Iris pigment epithelial cell (primary cell): Measurements from ENCODE around the gene HINFP.

Experiments
- DNase-seq: peaks from one replicate; pipeline ENCODE4 v3.0.0-alpha.2; 2011; ENCODE audit warnings: low read depth

The HINFP gene, protein sequence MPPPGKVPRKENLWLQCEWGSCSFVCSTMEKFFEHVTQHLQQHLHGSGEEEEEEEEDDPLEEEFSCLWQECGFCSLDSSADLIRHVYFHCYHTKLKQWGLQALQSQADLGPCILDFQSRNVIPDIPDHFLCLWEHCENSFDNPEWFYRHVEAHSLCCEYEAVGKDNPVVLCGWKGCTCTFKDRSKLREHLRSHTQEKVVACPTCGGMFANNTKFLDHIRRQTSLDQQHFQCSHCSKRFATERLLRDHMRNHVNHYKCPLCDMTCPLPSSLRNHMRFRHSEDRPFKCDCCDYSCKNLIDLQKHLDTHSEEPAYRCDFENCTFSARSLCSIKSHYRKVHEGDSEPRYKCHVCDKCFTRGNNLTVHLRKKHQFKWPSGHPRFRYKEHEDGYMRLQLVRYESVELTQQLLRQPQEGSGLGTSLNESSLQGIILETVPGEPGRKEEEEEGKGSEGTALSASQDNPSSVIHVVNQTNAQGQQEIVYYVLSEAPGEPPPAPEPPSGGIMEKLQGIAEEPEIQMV

DNA sequence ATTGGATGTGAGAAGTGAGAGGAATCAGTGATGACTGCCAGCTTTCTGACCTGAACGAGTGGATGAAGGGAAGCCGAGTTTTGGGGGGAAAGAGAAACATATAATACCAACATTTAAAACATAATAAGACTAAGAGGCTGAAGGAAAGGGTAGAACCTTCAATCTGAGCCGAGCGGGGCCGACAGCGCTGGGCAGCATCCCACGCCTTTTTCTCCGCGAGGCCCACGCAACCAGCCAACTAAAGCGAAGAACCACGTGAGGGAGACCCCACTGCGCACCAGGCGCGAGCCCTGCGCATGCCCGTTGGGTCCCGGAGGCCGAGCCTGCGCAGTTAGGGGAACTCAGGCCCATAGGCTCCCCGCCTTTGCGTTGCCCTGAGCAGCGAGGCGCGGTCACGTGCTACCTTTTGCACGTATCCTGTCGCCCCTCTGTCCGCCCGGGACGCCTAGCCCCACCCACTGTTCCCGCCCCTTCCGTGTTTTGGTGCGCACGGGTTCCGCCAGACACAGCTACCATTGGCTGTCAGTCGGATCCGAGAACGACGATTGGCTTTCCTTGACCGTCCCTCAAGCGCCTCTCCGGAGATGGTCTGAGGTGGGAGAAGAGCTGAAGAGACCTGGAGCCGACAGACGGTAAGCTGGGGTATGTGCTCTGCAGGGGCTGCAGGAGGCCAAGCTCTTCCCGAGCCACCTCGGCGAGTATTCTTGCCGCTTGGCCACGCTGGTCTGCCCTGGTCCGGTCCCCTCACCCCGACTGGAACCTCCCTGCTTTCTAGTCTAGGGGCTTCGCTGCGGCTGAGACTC, at the start of gene HINFP:
TSS of gene HINFP (plus strand) at position 573 of the 803 bp plus-strand sequence. CDS start 5,365 bp downstream, outside the sequence.
- DNase-seq = peak; percentile 100

DNA sequence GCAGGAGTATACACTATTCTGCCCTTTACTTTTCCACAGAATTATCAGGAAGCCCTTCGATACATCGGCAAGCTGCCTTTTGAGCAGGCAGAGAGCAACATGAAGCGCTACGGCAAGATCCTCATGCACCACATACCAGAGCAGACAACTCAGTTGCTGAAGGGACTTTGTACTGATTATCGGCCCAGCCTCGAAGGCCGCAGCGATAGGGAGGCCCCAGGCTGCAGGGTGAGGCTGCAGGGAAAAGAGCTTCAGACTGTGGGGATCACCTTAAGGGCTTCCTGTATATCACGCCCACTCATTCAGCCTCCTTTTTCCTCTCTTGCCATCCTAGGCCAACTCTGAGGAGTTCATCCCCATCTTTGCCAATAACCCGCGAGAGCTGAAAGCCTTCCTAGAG, 43.5 kb upstream of the HINFP start:
- no peak for DNase-seq

DNA sequence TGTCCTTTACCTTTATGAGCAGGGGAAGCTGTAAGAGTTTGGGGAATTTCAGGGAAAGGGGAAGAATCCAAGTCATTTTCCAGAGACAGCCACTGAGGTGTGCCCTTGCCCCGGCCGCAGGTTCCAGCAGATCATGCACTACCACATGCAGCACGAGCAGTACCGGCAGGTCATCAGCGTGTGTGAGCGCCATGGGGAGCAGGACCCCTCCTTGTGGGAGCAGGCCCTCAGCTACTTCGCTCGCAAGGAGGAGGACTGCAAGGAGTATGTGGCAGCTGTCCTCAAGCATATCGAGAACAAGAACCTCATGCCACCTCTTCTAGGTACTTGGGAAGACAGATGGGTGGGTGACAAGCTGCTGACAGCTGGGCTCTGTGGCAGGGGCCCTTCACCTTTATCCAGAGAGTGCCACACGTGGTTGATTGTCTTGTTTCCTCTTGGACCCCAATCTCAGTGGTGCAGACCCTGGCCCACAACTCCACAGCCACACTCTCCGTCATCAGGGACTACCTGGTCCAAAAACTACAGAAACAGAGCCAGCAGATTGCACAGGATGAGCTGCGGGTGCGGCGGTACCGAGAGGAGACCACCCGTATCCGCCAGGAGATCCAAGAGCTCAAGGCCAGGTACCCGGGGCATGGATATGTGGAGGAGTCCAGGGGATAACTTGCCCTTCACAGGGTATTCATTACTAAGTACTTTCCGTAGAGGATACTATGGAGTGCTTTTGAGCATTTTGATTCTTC, 42.5 kb upstream of the HINFP start:
- no peak for DNase-seq

DNA sequence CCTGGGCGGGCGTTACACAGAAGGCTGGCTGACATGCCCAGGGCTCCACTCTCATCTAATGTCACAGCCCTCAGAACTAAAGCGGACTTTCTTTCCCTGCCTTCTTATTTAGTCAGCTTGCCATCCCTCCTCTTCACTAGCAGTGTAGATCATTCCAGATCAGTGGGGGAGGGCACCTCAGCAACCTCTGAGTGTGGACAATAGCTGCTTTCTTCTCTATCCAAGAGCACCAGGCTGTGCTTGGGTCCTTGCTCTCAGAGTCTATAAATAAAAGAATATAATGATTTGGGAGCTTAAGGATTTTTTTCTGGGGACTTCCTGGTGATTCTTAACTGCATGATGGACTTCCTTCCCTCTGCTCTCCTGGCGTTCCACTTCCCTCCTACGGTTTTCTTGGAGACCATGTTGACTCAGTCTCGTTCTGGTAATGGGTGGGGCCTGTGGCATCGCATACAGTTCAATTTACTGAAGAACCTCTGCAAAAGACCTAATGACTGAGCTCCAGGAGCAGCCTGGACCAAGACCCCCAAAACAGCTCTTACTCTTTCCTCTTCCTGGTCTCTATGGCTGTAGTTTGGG, 39.6 kb upstream of the HINFP start:
- no peak for DNase-seq

DNA sequence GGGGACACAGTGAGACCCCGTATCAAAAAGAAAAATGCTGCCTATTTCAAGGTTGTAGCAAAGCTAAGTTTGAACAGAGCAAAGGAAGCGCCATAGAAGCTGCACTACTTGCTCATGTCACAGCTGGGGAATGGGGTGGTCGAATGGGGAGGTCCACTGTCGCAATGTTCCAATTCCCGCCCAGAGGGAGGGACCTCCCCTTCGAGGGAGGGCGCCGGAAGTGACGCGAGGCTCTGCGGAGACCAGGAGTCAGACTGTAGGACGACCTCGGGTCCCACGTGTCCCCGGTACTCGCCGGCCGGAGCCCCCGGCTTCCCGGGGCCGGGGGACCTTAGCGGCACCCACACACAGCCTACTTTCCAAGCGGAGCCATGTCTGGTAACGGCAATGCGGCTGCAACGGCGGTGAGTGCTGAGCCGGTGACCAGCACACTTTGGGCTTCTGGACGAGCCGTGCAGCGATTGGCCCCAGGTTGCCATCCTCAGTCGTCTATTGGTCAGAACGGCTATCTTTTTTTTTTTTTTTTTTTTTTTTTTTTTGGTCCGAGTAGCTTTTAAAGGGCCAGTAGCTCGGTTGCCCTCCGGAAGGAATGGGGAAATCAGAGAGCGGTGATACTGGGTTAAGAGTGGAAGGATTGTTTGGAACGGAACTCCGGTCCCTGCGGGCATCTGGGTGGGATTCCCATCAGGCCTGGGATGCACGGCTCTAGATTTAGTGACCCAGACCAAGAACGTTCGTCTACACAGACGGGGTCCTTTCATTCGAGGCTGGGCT, 36.5 kb upstream of the HINFP start, which contains the start of gene HMBS:
TSS of gene HMBS (plus strand) at position 219 of the 774 bp plus-strand sequence. CDS start at position 372, 153 bp downstream.
- DNase-seq = peak; percentile 97

DNA sequence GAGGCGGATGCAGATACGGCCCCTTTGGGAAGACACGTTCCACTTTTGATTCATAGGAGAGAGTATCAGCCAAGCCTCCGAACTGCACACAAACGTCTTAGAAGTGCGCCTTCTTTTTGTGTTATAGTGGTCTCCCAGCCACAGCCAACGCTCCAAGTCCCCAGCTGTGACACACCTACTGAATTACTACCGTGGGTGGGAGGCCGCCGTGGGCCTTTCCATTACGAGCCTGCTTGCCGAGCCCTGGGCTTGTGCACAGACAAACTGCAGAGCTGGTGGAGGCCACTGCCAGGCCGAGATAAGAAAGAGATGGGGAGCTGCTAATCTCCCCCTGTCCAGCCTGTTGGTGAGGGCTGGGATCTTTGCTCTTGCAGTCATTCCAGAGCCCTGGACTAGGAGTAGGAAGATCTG, 35.9 kb upstream of the HINFP start:
- peak; percentile 34 for DNase-seq

DNA sequence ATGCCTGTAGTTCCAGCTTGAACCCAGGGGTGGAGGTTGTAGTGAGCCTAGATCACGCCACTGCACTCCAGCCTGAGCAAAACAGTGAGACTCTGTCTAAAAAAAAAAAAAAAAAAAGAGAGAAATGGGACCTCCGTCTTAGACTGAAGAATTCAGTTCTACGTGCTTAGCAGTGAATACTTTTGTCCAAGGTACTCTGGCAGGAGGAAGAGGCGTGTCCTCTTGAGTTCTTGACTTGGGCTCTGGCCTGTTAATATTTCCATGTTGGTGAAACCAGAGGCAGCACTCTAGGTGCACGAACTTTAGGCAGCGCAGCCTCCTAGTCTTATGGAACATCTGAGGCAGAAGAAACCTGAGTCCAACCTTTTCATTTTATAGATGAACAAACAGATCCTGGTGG, 34.3 kb upstream of the HINFP start:
- no peak for DNase-seq

DNA sequence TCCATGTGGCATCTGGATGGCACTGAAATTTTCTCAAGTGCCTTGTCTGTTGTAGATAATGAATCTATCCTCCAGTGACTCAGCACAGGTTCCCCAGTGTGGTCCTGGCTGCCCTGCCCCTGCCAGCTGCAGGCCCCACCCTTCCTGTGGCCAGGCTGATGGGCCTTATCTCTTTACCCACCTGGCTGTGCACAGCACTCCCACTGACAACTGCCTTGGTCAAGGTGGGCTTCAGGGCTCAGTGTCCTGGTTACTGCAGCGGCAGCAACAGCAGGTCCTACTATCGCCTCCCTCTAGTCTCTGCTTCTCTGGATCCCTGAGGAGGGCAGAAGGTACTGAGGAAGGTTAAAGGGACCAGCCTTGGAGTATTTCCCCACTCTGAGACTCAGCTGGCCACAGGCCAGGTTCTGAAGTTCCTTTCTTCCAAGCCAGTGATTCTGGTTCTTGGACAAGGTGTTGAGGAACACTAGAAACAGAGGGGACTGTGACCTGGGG, 33.6 kb upstream of the HINFP start:
- DNase-seq = no peak

DNA sequence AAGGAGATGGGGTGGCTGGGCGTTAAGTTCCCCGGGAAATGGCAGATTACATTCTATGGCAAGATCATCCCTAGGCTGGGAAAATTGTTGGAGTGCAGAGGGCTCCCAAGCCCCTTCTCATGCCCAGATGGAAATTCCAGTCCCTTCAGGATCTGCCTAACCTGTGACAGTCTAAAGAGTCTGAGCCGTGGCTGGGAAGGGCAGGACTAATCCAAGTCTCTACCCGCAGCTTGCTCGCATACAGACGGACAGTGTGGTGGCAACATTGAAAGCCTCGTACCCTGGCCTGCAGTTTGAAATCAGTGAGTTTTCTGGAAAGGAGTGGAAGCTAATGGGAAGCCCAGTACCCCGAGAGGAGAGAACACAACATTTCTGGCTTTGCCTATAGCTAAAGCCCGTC, 33.0 kb upstream of the HINFP start:
- DNase-seq = no peak

DNA sequence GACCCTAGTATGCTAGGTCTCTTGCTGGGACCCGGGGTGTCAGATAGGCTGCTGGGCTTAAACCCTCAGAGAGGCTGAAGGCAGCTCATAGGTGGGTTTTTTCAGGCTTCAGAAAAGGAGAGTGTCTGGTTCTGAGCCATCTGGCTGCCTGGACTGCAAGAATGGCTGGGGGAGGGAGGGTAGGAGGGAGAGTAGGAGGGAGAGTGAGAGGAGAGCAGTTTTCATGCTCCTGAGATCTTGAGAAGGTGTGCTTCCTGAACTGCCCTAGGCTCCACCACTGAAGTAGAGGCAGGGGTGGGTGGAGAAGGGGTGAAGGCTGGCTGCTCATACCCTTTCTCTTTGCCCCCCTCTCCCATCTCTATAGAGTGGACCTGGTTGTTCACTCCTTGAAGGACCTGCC, 32.1 kb upstream of the HINFP start:
- DNase-seq = no peak

DNA sequence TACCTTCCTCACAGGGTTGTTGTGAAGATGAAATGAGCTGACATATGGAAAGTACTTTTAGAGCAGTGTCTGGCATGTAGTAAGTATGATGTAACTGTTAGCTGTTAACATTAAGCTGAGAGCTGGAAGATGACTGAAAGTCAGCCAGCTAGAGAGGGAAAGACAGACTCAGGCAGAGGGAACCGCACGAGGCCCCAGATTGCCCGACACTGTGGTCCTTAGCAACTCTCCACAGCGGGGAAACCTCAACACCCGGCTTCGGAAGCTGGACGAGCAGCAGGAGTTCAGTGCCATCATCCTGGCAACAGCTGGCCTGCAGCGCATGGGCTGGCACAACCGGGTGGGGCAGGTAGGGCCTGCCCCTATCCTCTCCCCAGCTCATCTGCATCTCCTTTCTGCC, 30.2 kb upstream of the HINFP start:
- no peak for DNase-seq

DNA sequence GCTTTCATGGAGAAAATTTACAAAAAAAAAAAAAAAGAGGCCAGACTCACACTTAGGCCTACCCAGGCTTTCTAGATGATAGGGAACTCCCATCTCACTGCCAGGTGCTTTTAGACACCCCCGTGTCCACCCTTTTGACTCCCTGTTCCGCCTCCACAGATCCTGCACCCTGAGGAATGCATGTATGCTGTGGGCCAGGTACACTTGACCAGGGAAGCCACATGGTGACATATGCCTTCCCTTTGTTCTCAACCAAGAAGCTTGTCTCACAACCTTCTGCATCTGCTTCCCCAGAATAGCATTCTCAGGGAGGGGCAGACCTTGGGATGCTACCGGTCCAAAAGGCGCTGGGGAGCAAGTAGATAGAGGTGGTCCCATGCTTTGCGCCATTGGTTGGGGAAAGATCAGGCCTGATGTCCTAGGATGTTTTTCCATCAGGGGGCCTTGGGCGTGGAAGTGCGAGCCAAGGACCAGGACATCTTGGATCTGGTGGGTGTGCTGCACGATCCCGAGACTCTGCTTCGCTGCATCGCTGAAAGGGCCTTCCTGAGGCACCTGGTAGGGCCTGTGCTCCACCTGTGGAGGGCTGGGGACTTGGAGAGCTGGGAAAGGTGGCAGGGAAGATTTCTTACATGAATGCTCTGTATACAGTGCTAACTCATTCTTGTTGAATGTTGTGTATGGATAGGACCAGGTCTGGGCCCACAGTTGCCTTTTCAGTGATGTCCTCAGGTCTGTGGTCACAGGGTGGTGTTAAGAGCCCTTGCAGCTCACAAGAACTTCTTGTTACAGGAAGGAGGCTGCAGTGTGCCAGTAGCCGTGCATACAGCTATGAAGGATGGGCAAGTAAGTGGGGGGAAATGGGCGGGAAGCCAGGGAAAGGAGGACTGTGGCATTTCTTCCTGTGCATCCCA, 29.2 kb upstream of the HINFP start:
- DNase-seq = no peak

DNA sequence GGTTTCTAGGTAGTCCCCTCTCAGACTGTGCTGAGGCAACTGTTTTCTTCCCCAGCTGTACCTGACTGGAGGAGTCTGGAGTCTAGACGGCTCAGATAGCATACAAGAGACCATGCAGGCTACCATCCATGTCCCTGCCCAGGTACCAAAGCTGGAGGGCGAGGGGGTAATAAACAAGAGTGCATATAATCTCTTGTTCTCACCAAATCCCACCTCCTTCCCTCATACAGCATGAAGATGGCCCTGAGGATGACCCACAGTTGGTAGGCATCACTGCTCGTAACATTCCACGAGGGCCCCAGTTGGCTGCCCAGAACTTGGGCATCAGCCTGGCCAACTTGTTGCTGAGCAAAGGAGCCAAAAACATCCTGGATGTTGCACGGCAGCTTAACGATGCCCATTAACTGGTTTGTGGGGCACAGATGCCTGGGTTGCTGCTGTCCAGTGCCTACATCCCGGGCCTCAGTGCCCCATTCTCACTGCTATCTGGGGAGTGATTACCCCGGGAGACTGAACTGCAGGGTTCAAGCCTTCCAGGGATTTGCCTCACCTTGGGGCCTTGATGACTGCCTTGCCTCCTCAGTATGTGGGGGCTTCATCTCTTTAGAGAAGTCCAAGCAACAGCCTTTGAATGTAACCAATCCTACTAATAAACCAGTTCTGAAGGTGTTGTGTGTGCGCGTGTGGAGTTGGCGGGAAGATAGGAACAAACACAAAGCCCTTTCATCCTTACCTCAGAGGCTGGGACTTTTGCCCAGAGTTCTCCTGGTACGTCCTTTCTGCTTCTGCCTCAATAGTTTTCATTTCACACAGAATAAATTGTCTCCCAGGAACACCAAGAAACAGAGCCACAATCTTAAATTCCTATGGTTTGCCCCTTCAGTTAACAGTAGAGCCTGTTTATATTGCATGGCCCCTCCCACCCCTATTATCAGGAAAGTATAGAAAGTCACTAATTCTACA, 28.2 kb upstream of the HINFP start:
- peak; percentile 61 for DNase-seq

DNA sequence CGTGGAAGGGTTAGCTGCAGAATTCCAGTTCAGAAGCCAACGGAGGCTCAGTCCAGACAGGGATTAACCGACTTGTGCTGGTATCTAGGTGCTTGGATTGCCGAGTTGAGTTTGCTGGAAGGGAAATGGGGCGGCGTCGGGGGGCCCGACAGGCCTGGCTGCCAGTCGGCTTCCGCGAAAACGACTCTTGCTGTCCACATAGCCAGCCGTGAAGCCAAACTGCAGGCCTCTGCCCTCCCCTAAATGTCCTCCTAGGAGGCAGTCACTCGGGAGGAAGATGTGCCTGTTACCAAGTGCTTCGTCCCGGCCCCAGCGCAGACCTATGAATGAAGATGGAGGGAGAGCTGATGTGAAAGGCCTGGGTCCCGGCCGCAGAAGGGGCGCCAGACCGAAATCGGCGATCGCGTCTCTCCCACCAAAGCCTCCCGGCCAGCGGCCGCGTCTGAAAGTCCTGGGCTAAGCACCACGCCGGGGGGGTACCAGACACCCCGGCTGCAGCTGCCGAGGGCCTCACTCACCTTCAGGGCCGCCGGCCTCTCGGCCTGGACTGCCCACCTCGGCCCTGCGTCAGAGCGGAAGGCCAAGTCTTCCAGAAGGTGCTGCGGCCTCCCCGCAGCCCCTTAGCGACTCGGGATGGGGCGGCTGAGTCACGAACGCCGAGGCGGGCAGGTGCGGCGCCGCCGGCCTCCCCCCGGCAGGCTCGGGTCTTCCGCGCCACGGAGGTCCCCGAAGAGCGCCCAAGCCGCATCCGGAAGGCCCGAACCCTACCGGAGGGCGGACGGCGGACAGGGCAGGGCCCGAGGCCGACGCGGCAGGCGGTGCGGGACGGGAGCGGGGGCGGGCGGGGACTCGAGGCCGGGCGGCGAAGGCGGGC, 27.2 kb upstream of the HINFP start:
- DNase-seq = peak; percentile 42

DNA sequence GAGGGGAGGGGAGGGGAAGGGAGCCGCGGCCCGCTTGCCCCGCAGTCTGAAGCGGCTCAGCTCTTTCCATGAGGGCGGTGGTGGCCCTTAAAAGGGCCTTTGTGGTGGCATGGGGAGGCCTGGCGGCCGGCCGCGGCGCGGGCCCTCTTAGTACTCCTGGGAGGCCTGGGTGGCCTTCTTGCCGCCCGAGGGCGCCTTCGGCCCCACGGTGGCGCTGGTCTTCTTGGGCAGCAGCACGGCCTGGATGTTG, 26.6 kb upstream of the HINFP start:
- peak; percentile 89 for DNase-seq

DNA sequence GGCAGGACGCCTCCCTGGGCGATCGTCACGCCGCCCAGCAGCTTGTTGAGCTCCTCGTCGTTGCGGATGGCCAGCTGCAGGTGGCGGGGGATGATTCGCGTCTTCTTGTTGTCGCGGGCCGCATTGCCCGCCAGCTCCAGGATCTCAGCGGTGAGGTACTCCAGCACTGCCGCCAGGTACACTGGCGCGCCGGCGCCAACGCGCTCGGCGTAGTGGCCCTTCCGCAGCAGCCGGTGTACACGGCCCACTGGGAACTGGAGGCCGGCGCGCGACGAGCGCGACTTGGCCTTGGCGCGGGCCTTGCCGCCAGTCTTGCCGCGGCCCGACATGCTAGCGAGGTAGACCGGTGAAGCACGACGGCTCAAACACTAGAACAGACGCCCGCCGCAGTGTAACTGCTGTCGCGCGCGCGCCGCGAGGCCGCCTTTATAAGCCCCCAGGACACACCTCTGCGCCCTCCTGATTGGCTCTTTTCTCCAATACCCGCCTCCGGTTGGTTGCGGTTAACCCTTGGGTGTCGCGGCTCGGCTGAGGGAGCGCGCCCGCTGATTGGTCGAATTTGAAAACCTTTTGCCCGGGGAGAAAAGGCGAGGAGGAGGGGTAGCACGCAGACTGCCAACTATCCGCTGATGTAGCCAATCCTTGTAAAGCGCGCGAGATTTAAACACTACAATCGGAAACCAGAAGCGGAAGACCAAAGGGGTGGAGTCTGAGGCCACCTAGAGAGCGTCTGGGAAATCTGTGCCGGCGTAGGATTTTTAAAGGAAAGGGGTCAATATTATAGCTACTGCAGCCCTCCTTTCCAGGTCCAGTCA, 26.1 kb upstream of the HINFP start:
- peak; percentile 100 for DNase-seq

DNA sequence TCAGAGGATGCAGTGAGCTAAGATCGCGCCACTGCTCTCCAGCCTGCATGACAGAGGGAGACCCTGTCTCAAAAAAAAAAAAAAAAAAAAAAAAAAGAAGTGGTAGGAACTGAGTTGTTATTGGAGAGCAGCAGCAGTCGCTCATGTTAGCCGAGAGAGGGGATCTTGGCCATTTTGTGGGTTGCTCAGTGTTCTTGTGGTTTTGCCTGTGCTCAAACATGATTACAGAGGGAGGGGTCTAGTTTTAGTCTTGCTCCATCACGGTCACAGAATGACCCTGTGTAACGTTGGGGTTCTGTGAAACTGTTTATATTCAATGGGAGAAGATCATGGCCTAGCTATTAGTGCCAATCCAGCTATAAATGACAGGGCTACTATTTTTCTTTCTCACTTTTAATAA, 21.7 kb upstream of the HINFP start:
- DNase-seq = no peak
